ENCODE measurements around the gene PRADC1.

PRADC1 gene

DNA sequence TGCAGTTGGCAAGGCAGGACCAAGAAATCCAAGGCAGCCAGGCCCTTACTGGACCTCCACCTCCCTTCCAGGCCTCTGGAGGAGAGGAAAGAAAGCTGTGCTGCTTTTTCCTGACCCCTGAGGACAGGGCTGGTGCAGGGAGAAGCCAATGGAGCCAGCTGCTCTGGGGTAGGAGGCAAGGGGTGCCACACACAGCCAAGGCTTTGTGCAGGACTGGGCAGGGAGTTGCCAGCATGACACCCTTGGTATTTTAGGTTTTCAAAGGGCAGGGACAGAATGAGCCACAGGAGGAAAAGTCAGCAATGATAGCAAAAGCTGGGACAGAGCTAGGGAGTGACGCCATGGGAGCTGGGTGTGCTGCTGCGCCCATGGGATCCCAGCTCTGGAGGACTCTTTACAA, 24.0 kb upstream of the PRADC1 start:
- DNase-seq (ENCODE audit: extremely low read depth, insufficient read length) = no peak
- Histone ChIP-seq H3K4me3 (replicated peaks; ENCODE audit: low read depth, low read length) (no peak overlapping the region), H3K27me3 (replicated peaks; ENCODE audit: control insufficient read depth, insufficient read depth, low read length) (no peaks in the 10 kb centered on the region), H3K36me3 (ENCODE audit: control insufficient read depth, insufficient read depth, low read length) (peaks cover 32% of the 10 kb centered on the region)
- TF ChIP-seq, protein P1, sequence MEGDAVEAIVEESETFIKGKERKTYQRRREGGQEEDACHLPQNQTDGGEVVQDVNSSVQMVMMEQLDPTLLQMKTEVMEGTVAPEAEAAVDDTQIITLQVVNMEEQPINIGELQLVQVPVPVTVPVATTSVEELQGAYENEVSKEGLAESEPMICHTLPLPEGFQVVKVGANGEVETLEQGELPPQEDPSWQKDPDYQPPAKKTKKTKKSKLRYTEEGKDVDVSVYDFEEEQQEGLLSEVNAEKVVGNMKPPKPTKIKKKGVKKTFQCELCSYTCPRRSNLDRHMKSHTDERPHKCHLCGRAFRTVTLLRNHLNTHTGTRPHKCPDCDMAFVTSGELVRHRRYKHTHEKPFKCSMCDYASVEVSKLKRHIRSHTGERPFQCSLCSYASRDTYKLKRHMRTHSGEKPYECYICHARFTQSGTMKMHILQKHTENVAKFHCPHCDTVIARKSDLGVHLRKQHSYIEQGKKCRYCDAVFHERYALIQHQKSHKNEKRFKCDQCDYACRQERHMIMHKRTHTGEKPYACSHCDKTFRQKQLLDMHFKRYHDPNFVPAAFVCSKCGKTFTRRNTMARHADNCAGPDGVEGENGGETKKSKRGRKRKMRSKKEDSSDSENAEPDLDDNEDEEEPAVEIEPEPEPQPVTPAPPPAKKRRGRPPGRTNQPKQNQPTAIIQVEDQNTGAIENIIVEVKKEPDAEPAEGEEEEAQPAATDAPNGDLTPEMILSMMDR (IDR thresholded peaks at IDR 0.05; ENCODE audit: insufficient read depth, low read length, poor library complexity, severe bottlenecking) = no peak

DNA sequence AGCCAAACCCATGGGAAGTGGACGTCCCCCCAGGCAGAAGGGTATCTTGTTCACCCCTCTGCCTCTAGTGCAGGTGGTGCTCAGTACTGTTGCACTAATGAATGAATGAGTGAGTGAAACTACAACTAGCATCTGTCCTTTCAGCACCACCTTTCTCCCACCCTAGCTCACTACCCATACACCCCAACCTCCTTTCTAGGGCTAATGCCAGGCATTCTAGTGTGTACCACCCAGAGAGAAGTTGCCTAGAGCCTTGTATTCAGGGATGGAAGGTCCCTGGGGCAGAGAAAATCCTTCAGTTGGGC, 23.5 kb upstream of the PRADC1 start:
- TF ChIP-seq, protein P1 (IDR thresholded peaks at IDR 0.05; ENCODE audit: insufficient read depth, low read length, poor library complexity, severe bottlenecking) = no peak
- no peak for DNase-seq (ENCODE audit: extremely low read depth, insufficient read length)
- H3K27me3 ChIP-seq (replicated peaks; ENCODE audit: control insufficient read depth, insufficient read depth, low read length) = no peaks in the 10 kb centered on the region
- H3K36me3 ChIP-seq (ENCODE audit: control insufficient read depth, insufficient read depth, low read length) = peaks cover 32% of the 10 kb centered on the region
- H3K4me3 ChIP-seq (replicated peaks; ENCODE audit: low read depth, low read length) = no peak overlapping the region

DNA sequence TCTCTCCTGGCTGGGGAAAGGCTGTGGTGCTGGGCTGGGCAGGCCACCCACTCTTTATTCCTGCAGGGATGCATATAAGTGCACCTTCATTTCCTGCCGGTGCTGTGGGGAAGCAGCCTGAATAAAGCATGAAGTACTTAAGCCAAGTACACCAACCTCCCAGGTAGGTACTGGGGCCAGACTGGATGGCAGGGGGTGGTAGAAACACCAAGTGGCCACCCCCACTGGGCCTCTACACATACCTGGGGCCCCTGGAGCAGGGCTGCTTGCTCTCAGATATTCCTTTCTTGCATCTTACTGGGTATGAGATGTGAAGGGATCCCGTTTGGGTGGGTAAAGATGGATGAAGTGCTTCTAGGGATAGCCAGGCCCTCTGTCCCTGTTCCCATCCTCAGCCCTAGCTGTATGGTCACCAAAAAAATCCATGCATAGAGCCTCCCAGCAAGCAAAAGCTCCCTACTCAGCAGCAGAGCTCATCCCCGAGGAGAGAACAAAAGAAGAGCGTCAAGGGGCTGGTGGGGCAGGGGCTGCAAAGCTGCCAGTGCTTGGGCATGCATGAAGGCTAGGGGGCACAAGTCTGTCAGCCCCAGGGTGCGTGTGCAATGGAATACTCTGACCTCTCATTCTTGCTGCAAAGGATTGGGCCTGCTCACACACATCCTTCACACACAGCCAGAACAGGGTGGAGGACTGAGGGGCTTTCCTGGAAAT, 23.0 kb upstream of the PRADC1 start:
- TF ChIP-seq, protein P1 (IDR thresholded peaks at IDR 0.05; ENCODE audit: insufficient read depth, low read length, poor library complexity, severe bottlenecking) = no peak
- Histone ChIP-seq H3K27me3 (replicated peaks; ENCODE audit: control insufficient read depth, insufficient read depth, low read length) (no peaks in the 10 kb centered on the region), H3K4me3 (replicated peaks; ENCODE audit: low read depth, low read length) (no peak overlapping the region), H3K36me3 (ENCODE audit: control insufficient read depth, insufficient read depth, low read length) (peaks cover 35% of the 10 kb centered on the region)
- no peak for DNase-seq (ENCODE audit: extremely low read depth, insufficient read length)

DNA sequence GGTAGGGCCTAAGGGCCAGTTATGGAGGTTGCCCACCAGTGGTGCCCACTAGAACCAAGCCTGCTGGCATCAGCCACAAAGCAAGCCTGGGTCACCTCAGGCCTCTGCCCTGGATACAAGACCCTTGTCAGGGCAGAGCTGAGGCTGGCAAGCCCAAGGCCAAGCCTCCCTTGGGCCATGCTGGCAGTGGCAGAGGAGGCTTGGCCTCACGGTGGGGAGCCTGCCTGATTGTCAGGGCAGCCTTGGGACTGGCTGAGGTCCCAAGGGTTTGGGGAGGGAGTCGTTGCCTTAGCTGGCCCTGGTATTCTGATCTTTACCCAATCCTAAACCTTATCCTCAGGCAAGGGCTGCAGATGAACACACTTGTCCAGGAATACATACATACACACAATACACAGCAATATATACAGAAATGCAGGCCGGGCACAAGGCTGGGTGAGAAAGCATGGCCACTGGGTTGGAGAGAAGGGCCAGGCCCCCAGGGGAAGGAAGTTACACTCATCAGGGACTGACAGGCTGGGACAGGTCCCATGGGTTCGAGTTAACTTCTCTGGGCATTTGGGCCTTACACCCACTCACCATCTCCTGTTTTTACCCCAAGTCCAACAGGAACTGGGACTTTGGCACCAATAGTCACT, 22.1 kb upstream of the PRADC1 start:
- no peak for DNase-seq (ENCODE audit: extremely low read depth, insufficient read length)
- peaks cover 44% of the 10 kb centered on the region for H3K36me3 ChIP-seq (ENCODE audit: control insufficient read depth, insufficient read depth, low read length)
- H3K27me3 ChIP-seq (replicated peaks; ENCODE audit: control insufficient read depth, insufficient read depth, low read length) = no peaks in the 10 kb centered on the region
- TF ChIP-seq, protein P1 (IDR thresholded peaks at IDR 0.05; ENCODE audit: insufficient read depth, low read length, poor library complexity, severe bottlenecking) = no peak
- H3K4me3 ChIP-seq (replicated peaks; ENCODE audit: low read depth, low read length) = no peak overlapping the region

DNA sequence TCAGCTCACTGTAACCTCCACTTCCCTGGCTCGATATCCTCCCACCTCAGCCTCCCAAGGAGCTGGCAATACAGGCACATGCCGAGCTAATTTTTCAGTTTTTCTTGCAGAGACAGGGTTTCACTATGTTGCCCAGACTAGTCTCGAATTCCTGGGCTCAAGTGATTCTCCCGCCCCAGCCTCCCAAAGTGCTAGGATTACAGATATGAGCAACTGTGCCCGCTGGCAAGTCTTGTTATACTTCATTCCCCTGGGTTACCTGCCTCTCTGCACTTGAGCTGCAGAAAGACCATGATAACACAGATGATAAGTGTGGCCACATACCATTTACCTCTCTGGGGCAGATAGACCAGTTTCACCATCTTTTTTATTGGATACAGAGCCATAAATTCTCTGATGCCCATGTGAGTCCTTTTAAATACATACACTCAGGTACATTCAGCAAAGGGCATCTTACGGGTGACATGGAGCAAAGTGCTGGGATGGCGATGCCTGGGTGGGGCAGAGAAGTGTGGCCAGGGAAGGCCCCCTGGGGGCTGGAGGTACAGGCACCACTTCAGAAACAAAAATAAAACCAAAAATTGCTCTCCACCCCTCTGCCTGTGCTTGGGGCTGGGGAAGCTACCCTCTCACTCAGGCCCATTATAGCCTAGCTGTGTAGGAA, 21.4 kb upstream of the PRADC1 start:
- DNase-seq (ENCODE audit: extremely low read depth, insufficient read length) = no peak
- Histone ChIP-seq H3K4me3 (replicated peaks; ENCODE audit: low read depth, low read length) (no peak overlapping the region), H3K36me3 (ENCODE audit: control insufficient read depth, insufficient read depth, low read length) (peaks cover 44% of the 10 kb centered on the region), H3K27me3 (replicated peaks; ENCODE audit: control insufficient read depth, insufficient read depth, low read length) (no peaks in the 10 kb centered on the region)
- TF ChIP-seq, protein P1 (IDR thresholded peaks at IDR 0.05; ENCODE audit: insufficient read depth, low read length, poor library complexity, severe bottlenecking) = no peak
